Gastroesophageal sphincter (tissue), 3 donors: ENCODE measurements around the gene KLHL8.

Source experiments
- EP300 ChIP-seq: sonication (generic); formaldehyde crosslinking; IDR thresholded peaks from one replicate; pipeline ENCODE4 v1.6.1; 2017; ENCODE audit warnings: antibody characterized with exemption, mild to moderate bottlenecking
- POLR2A ChIP-seq, 2 donors: fragments of 450-650 bp; IDR thresholded peaks; one replicate each; pipeline ENCODE4 v1.6.1; 2017; ENCODE audit warnings: antibody characterized with exemption in 2 of 2, mild to moderate bottlenecking in 2 of 2, moderate library complexity in 1 of 2
- POLR2AphosphoS5 ChIP-seq: sonication (generic); formaldehyde crosslinking; IDR thresholded peaks from one replicate; pipeline ENCODE4 v1.6.1; 2017; ENCODE audit warnings: antibody characterized with exemption
- TF ChIP-seq, protein P1 (sequence below), 4 experiments: fragments of 200-600 bp in 2 of 4; fragments of 450-650 bp in 2 of 4; sonication (generic) in 1 of 4; IDR thresholded peaks; one replicate each; pipeline ENCODE4 v1.5.1; 2017 to 2019; ENCODE audit warnings: antibody characterized with exemption in 4 of 4, mild to moderate bottlenecking in 2 of 4, moderate library complexity in 2 of 4

DNA sequence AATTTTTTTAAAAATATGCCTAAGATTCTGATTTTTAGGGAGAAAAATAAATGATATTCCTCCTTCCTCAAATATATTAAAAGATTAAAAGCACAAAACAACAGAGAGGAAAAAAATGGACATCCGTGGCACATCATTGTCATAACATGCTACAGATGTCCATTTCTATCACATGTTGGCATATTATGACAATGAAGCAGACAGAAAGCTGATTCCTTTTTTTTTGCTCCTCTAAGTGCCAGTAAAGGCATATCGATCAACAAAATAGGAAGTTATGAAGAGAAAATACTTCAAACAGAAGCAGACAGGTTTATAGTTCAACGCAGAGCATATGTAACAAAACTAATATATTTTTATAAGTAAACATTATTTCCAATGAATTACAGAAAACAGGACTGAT, 11.2 kb downstream of the KLHL8 start:
- TF ChIP-seq, protein P1, sequence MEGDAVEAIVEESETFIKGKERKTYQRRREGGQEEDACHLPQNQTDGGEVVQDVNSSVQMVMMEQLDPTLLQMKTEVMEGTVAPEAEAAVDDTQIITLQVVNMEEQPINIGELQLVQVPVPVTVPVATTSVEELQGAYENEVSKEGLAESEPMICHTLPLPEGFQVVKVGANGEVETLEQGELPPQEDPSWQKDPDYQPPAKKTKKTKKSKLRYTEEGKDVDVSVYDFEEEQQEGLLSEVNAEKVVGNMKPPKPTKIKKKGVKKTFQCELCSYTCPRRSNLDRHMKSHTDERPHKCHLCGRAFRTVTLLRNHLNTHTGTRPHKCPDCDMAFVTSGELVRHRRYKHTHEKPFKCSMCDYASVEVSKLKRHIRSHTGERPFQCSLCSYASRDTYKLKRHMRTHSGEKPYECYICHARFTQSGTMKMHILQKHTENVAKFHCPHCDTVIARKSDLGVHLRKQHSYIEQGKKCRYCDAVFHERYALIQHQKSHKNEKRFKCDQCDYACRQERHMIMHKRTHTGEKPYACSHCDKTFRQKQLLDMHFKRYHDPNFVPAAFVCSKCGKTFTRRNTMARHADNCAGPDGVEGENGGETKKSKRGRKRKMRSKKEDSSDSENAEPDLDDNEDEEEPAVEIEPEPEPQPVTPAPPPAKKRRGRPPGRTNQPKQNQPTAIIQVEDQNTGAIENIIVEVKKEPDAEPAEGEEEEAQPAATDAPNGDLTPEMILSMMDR (IDR thresholded peaks at IDR 0.05): no peak
- TF ChIP-seq POLR2AphosphoS5 (no peak), EP300 (no peak), POLR2A (IDR thresholded peaks at IDR 0.05) (no peak)
